ENCODE measurements around the gene EYS.

The EYS gene

GRCh38 chr6:64908104-64908503 lies 798.9 kb downstream of the EYS start:
- TF ChIP-seq ZC3H10 (CRISPR knock-in tag; IDR thresholded peaks at IDR 0.05) = no peak
- no peak for TF ChIP-seq TSHZ2 (CRISPR knock-in tag; IDR thresholded peaks at IDR 0.05)
- TF ChIP-seq TOX (CRISPR knock-in tag; IDR thresholded peaks at IDR 0.05; ENCODE audit: borderline replicate concordance) = no peak
- no peak for TF ChIP-seq ZNF565 (CRISPR knock-in tag; conservative IDR thresholded peaks at IDR 0.05; ENCODE audit: low read depth)
- no peak for TF ChIP-seq OSR1 (CRISPR knock-in tag; IDR thresholded peaks at IDR 0.05)
- TF ChIP-seq ZFP3 (CRISPR knock-in tag; IDR thresholded peaks at IDR 0.05) = no peak
- TF ChIP-seq CSRNP3 (CRISPR knock-in tag; IDR thresholded peaks at IDR 0.05) = no peak
- TF ChIP-seq ARNTL (CRISPR knock-in tag; IDR thresholded peaks at IDR 0.05; ENCODE audit: borderline replicate concordance, low read depth) = no peak
- TF ChIP-seq PPARA (CRISPR knock-in tag; IDR thresholded peaks at IDR 0.05; ENCODE audit: borderline replicate concordance) = no peak
- TF ChIP-seq BACH2 (CRISPR knock-in tag; IDR thresholded peaks at IDR 0.05; ENCODE audit: borderline replicate concordance) = no peak
- no peak for TF ChIP-seq ISL1 (CRISPR knock-in tag; IDR thresholded peaks at IDR 0.05)
- no peak for TF ChIP-seq SNAI2 (CRISPR knock-in tag; IDR thresholded peaks at IDR 0.05)
- TF ChIP-seq CSDC2 (CRISPR knock-in tag; IDR thresholded peaks at IDR 0.05) = no peak
- TF ChIP-seq POU6F1 (CRISPR knock-in tag; IDR thresholded peaks at IDR 0.05; ENCODE audit: borderline replicate concordance, low read depth) = no peak
- TF ChIP-seq ZFP30 (CRISPR knock-in tag; IDR thresholded peaks at IDR 0.05) = no peak
- no peak for TF ChIP-seq ZNF70 (CRISPR knock-in tag; IDR thresholded peaks at IDR 0.05)
- TF ChIP-seq ESRRG (CRISPR knock-in tag; IDR thresholded peaks at IDR 0.05) = no peak
- no peak for ATAC-seq

GRCh38 chr6:64904616-64905015 lies 802.4 kb downstream of the EYS start:
- TF ChIP-seq CREB5 (CRISPR knock-in tag; IDR thresholded peaks at IDR 0.05; ENCODE audit: low read depth) (no peak), ZFP3 (CRISPR knock-in tag; IDR thresholded peaks at IDR 0.05) (no peak), TCF4 (CRISPR knock-in tag; IDR thresholded peaks at IDR 0.05; ENCODE audit: borderline replicate concordance) (no peak), CSRNP3 (CRISPR knock-in tag; IDR thresholded peaks at IDR 0.05) (no peak), ZNF565 (CRISPR knock-in tag; conservative IDR thresholded peaks at IDR 0.05; ENCODE audit: low read depth) (no peak), GLIS3 (CRISPR knock-in tag; IDR thresholded peaks at IDR 0.05) (no peak), ISL1 (CRISPR knock-in tag; IDR thresholded peaks at IDR 0.05) (no peak), TOX (CRISPR knock-in tag; IDR thresholded peaks at IDR 0.05; ENCODE audit: borderline replicate concordance) (no peak)

GRCh38 chr6:64902596-64902995 lies 804.4 kb downstream of the EYS start:
- ATAC-seq = no peak
- TF ChIP-seq ZC3H10 (CRISPR knock-in tag; IDR thresholded peaks at IDR 0.05) = no peak
- no peak for TF ChIP-seq ZNF70 (CRISPR knock-in tag; IDR thresholded peaks at IDR 0.05)
- no peak for TF ChIP-seq ARNTL (CRISPR knock-in tag; IDR thresholded peaks at IDR 0.05; ENCODE audit: borderline replicate concordance, low read depth)
- no peak for TF ChIP-seq POU6F1 (CRISPR knock-in tag; IDR thresholded peaks at IDR 0.05; ENCODE audit: borderline replicate concordance, low read depth)
- TF ChIP-seq ZFP3 (CRISPR knock-in tag; IDR thresholded peaks at IDR 0.05) = no peak
- TF ChIP-seq PATZ1 (CRISPR knock-in tag; IDR thresholded peaks at IDR 0.05; ENCODE audit: borderline replicate concordance) = no peak

More at GRCh38 chr6:64904616-64905015, 802.4 kb downstream of the EYS start:
- ATAC-seq = no peak

Data from SK-N-SH treated with all-trans-retinoic acid at 6 μM for 48 hours (cell line).